ENCODE results near the gene RARG. TPM values are rescaled to one million over a fixed set of nuclear protein-coding genes. Genes with fewer than 3 reads are reported as not detected.
A peak's percentile ranks its signal among the peaks of the same experiment; 100 is the strongest.

The RARG gene
- 19.2 and 25.0 TPM in 2 replicates for total RNA-seq (2014; rRNA removed; shearing (Covaris generic))

DNA sequence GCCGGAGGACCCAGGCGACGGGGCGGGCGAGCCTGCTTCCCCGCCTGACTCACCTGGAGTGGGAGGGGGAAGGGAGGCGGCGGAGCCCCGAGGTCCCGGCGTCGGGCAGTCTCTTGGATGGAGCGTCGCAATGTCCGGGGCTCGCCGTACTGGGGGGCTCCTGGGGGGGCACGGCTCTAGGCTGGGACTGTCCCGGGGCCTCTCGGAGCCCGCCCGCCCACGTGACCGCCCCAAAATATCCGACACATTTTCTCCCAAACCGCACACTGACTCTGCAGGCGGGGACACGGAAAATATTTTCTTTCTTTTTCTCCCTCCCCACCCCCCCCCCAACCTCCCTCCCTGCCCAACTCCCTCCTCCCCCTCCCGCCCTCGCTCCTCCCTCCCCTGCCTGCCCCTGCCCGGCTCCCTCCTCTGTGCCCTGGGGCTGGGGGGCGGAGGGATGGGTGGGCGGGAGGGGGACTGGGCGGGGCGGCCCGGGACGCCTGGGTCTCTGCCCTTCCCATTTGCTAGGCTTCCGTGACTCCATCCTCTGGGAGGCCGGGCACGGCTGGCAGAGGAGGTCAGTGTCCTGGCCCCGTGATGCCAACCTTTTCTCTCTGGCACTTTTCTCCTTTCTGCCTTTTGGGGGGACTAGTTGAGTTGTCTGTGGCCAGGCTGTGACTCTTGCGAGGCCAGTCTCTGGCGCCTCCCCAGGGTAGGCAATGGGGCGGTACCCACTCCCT lies at the start of gene RARG:
RARG (minus strand) TSS at position 289 of the 725 bp plus-strand sequence. CDS start 4,664 bp downstream, outside the sequence.
- peak; percentile 71 for DNase-seq (ENCODE audit: low spot score)

DNA sequence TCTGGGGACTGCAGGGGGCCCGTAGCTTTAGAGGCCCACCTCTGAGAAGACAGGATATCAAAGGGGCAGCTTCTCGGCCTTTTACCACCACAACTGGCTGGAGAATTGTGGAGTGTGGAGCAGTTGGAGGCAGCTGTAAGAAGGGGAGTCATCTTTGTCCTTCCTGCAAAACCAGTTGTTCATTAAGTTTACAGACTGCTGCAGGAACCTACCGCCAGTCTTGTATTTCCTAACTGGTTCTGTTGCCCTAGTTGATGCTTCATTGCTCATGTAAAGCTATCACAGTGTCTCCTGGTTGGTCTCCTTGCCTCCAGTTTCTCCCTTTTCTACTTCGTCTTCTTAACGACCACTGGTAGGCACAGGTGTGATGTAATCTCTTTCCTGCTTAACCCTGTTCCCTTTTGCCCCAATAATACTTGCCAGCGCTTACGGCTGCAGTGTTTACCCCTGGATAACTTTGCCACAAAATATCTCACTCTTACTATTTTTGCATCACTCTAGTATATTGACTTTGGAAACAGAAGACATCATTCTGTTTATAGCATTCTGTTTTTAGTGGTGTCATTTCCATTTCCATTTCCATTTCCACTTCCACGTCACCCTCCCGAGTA lies 48.0 kb upstream of the RARG start:
- no peak for DNase-seq (ENCODE audit: low spot score)

- no peak for DNase-seq (ENCODE audit: low spot score)
Measured at GRCh38 chr12:53279283-53279869, 47.4 kb upstream of the RARG start.

DNA sequence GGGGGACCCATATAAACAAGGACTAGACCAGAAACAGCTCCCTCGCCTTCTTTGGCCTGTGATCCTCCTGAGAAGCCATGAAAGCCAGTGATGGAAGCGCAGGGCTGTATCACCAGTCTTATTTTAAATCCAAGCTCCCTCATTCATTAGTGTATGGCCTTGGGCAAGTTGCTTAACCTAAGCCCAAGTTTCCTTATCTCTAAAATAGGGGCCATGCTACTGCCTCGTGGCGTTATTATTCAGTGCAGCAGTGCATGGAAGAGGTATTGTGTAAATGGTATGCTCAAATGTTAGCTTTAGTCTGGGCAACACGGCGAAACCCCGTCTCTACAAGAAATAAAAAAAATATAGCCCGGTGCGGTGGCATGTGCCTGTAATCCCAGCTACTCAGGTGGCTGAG lies 46.0 kb upstream of the RARG start:
- no peak for DNase-seq (ENCODE audit: low spot score)

- no peak for DNase-seq (ENCODE audit: low spot score)
Measured at GRCh38 chr12:53276511-53276910, 44.5 kb upstream of the RARG start.

- no peak for DNase-seq (ENCODE audit: low spot score)
Measured at GRCh38 chr12:53274445-53274844, 42.4 kb upstream of the RARG start.

- peak; percentile 13 for DNase-seq (ENCODE audit: low spot score)
Measured at GRCh38 chr12:53268630-53269562, 36.9 kb upstream of the RARG start.

DNA sequence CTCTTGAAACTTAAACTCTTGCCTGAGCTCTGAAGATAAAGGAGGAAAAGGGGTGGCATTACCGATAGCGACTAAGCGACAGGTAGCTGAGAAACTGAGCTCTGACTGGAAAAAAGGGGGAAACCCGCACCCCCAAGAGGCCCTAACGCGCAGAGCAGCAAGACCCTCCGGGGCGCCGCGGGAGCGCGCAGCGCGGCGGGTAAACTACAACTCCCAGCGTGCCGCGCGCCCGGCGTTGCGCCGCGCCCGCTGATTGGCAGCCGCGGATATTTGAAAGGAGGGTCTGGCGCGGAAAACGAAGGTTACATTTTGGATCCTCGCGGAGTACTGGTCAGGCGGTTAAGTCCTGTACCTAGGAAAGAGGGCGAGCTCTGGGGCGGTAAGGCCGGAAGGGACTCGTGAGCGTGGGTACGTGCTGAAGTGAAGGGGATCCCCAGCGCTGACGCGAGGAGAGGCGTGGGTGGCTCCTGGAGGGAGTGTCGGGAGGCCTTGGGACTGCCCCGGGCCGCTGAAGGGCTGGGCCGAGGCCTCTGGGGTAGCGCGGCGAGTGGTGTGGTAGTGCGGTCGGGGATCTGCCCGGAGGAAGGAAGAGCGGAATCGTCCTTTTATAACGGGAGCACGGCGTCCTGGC lies 36.1 kb upstream of the RARG start, which contains the start of gene ESPL1:
ESPL1 (plus strand) TSS at position 301 of the 631 bp plus-strand sequence. CDS start 468 bp downstream, outside the sequence.
- DNase-seq (ENCODE audit: low spot score), result peak; percentile 42

- no peak for DNase-seq (ENCODE audit: low spot score)
Measured at GRCh38 chr12:53267306-53267998, 35.4 kb upstream of the RARG start.

DNA sequence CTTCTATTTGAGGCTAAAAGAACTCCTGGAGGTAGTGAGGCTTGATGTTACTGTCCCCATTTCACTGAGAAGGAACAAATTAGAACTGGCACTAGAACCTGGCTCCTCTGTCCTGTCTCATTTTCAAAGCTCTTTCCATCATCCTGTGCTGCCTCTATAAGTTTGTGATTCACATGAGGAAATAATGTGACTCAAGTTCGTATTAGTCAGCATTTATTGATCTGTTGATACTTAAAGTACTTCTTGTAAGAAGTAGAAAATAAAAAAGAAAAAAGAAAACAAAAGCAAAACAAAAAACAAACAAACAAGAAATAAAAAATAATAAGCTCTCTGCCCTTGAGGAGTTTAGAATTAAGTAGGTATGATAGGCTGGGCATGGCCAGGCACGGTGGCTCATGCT lies 33.8 kb upstream of the RARG start:
- DNase-seq (ENCODE audit: low spot score), result no peak

- DNase-seq (ENCODE audit: low spot score), result no peak
Measured at GRCh38 chr12:53259891-53260290, 27.9 kb upstream of the RARG start.

GRCh38 chr12:53258541-53259539 lies 26.8 kb upstream of the RARG start:
- DNase-seq (ENCODE audit: low spot score), result no peak

GRCh38 chr12:53255996-53256395 lies 24.0 kb upstream of the RARG start:
- no peak for DNase-seq (ENCODE audit: low spot score)

GRCh38 chr12:53254816-53255545 lies 23.0 kb upstream of the RARG start:
- no peak for DNase-seq (ENCODE audit: low spot score)

DNA sequence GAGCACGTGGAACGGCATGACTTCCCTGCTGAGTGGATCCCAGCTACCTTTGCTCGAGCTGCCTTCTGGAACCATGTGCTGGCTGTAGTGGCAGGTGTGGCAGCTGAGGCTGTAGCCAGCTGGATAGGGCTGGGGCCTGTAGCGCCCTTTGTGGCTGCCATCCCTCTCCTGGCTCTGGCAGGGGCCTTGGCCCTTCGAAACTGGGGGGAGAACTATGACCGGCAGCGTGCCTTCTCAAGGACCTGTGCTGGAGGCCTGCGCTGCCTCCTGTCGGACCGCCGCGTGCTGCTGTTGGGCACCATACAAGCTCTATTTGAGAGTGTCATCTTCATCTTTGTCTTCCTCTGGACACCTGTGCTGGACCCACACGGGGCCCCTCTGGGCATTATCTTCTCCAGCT lies 21.3 kb upstream of the RARG start:
- DNase-seq (ENCODE audit: low spot score), result no peak

- peak; percentile 26 for DNase-seq (ENCODE audit: low spot score)
Measured at GRCh38 chr12:53252349-53252916, 20.4 kb upstream of the RARG start.

- DNase-seq (ENCODE audit: low spot score), result peak; percentile 69
Measured at GRCh38 chr12:53251477-53252348, 19.7 kb upstream of the RARG start.
